GM12878 (cell line): ENCODE data around the gene RHBDD1. TPM values are rescaled to one million over a fixed set of nuclear protein-coding genes. Genes with fewer than 3 reads are reported as not detected.
A peak's percentile ranks its signal among the peaks of the same experiment; 100 is the strongest.

Experiments
- BCLAF1 ChIP-seq: fragments of 450-650 bp; IDR thresholded peaks from 2 replicates; pipeline ENCODE4 v1.6.1; 2017; ENCODE audit warnings: antibody characterized with exemption, mild to moderate bottlenecking, moderate library complexity
- FOXM1 ChIP-seq: IDR thresholded peaks from 2 replicates; pipeline ENCODE4 v1.6.1; 2012; ENCODE audit warnings: low read depth, mild to moderate bottlenecking, inconsistent platforms, low read length, moderate library complexity
- POU2F2 ChIP-seq: IDR thresholded peaks from 3 replicates; pipeline ENCODE4 v1.6.1; 2011; ENCODE audit warnings: low read depth, mild to moderate bottlenecking, low read length, borderline replicate concordance
- RAD21 ChIP-seq: IDR thresholded peaks from 2 replicates; pipeline ENCODE4 v1.6.1; 2011; ENCODE audit warnings: mild to moderate bottlenecking, low read depth, low read length, moderate library complexity; ENCODE audit not compliant: insufficient read depth
- RBBP5 ChIP-seq: fragments of 200-600 bp; sonication (generic); conservative IDR thresholded peaks from 2 replicates; pipeline ENCODE4 v1.6.1; 2016
- ZBTB40 ChIP-seq: fragments of 450-650 bp; IDR thresholded peaks from 2 replicates; pipeline ENCODE4 v1.6.1; 2016; ENCODE audit warnings: mild to moderate bottlenecking, moderate library complexity, borderline replicate concordance
- polyA plus RNA-seq, 11 experiments: library from polyadenylated mRNA; depleted of rRNA in 4 of 11; unstranded in 6 of 11; stranded (reverse) in 5 of 11; fragments of >200 nt; fragmentation: Nextera tagmentation in 4 of 11; fragmentation: Illumina TruSeq in 1 of 11; extraction: Ambion mirVana in 4 of 11; extraction: Trizol in 1 of 11; gene quantifications; 1 replicate in 1 of 11; 2 replicates in 10 of 11; pipeline versions ENCODE4 v1.2.1 to v1.2.3, GENCODE V29; 2011 to 2016; ENCODE audit warnings: inconsistent platforms in 2 of 11, missing spikeins in 2 of 11, low read depth in 1 of 11
- total RNA-seq, 4 experiments: library from RNA; depleted of rRNA in 3 of 4; stranded (reverse); fragments of >200 nt in 3 of 4; fragmentation: Illumina TruSeq in 1 of 4; extraction: Trizol in 1 of 4; gene quantifications; 2 replicates each; pipeline versions ENCODE4 v1.2.1 to v1.2.3, GENCODE V29; 2013 to 2021

Gene RHBDD1
- total and polyA plus RNA-seq, 10 of the 15 experiments (the other 5 are each of a cell fraction or from before 2014, with no cell fraction given): 7.1 to 36.4 (median 14.7) TPM

GRCh38 chr2:226984750-226985582, 149.1 kb downstream of the RHBDD1 start (continued):
- TF ChIP-seq ZBTB40 (no peak), POU2F2 (no peak), BCLAF1 (no peak), FOXM1 (peak; percentile 52; the same call in 1 of the 2 replicates), RAD21 (peak; percentile 95), RBBP5 (no peak)
